Stimulated activated CD4-positive, alpha-beta T cell treated with anti-CD3 and anti-CD28 coated beads, Interleukin-4, amount 100 ng/mL, for 48 hours (primary cell): ENCODE results near the gene SLC39A12.
A peak's percentile ranks its signal among the peaks of the same experiment; 100 is the strongest.
"Not testable (repeated sequence)": the region's sequence is repeated elsewhere in the genome, so short reads cannot be mapped to it uniquely, and the experiment has no call there.

Experiments used
- DNase-seq, 2 donors: peaks; one replicate each; pipeline ENCODE4 v3.0.0-alpha.2; 2020; ENCODE audit warnings: low read depth in 2 of 2

Gene SLC39A12

GRCh38 chr10:17951868-17952371 is at the start of gene SLC39A12:
Gene SLC39A12, plus strand, starts transcription at chr10:17951918. Its CDS starts 1,359 bp downstream, at chr10:17953277.
- DNase-seq: no peak

- DNase-seq: no peak
Measured at GRCh38 chr10:17904564-17904963, 47.2 kb upstream of the SLC39A12 start.

- no peak for DNase-seq
Measured at GRCh38 chr10:17905491-17905890, 46.2 kb upstream of the SLC39A12 start.

- no peak for DNase-seq
Measured at GRCh38 chr10:17906002-17906401, 45.7 kb upstream of the SLC39A12 start.

GRCh38 chr10:17907641-17908040 is 44.1 kb upstream of the SLC39A12 start:
- DNase-seq: no peak

GRCh38 chr10:17910125-17910789 is 41.5 kb upstream of the SLC39A12 start:
- peak in 1 of 2 donors; percentile 10 for DNase-seq

- no peak for DNase-seq
Measured at GRCh38 chr10:17912754-17913153, 39.0 kb upstream of the SLC39A12 start.

- DNase-seq: no peak
Measured at GRCh38 chr10:17913604-17914003, 38.1 kb upstream of the SLC39A12 start.

GRCh38 chr10:17914169-17915045 is 37.3 kb upstream of the SLC39A12 start:
- DNase-seq: no peak

GRCh38 chr10:17915181-17915580 is 36.5 kb upstream of the SLC39A12 start:
- DNase-seq: no peak

GRCh38 chr10:17918187-17918903 is 33.4 kb upstream of the SLC39A12 start:
- DNase-seq: no peak

GRCh38 chr10:17921378-17921777 is 30.3 kb upstream of the SLC39A12 start:
- DNase-seq: no peak

GRCh38 chr10:17923728-17924127 is 28.0 kb upstream of the SLC39A12 start:
- no peak for DNase-seq

GRCh38 chr10:17943033-17943745 is 8.5 kb upstream of the SLC39A12 start:
- DNase-seq: no peak

- not testable (repeated sequence) for DNase-seq
Measured at GRCh38 chr10:17950269-17950668, 1.4 kb upstream of the SLC39A12 start.

GRCh38 chr10:17950726-17951125 is 992 bp upstream of the SLC39A12 start:
- DNase-seq: no peak

- not testable (repeated sequence) for DNase-seq
Measured at GRCh38 chr10:17954372-17954771, 2.7 kb downstream of the SLC39A12 start.

- no peak for DNase-seq
Measured at GRCh38 chr10:17954861-17955260, 3.1 kb downstream of the SLC39A12 start.

GRCh38 chr10:17958049-17958448 is 6.3 kb downstream of the SLC39A12 start:
- no peak for DNase-seq

GRCh38 chr10:17959870-17960269 is 8.2 kb downstream of the SLC39A12 start:
- no peak for DNase-seq
